ENCODE data around the gene KIF6.
A peak's percentile ranks its signal among the peaks of the same experiment; 100 is the strongest.

Gene KIF6

DNA sequence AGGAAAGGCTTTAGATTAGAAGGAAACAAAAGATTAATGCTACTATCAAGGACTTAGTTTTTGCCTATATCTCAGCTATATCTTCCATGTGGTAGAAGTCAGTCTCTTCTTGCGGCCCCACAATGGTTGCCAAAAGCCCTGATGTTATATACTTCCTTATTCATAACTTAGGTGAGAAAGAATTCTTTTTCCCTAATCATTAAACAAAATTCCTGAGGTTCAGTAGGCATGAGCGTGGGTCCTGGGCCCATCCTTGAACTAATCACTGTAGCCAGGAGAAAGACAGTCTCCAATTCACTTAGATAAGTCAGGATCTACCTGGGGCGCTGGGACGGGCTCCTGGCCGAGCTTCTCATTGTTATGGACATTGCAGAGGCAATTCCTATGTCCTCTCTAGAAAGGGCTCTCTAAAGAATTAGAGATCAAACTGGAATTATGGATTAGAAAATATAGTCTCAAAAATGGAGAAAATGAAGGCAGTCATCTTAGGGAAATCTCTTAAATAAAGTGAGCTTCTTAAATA, 134.3 kb downstream of the KIF6 start:
- no peak for DNase-seq

DNA sequence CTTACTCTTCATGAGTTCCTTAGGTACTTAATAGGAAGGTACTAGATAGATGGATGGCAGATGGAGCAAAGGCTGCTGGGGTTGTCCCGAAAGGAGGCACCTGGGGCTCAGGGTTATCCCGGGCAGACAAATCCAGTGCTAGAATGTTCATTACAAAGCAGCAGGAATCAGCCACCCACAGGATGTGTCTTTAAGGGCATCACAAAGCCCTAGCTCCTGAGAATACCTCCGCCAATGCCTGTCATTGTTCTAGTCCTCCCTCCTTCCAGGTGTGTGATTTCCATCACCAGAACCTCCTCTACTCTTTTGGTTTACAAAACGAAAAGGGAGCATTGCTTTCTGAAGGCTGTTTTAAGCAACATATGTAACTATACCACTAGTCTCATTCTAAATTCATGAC, 138.1 kb downstream of the KIF6 start:
- DNase-seq, result no peak

DNA sequence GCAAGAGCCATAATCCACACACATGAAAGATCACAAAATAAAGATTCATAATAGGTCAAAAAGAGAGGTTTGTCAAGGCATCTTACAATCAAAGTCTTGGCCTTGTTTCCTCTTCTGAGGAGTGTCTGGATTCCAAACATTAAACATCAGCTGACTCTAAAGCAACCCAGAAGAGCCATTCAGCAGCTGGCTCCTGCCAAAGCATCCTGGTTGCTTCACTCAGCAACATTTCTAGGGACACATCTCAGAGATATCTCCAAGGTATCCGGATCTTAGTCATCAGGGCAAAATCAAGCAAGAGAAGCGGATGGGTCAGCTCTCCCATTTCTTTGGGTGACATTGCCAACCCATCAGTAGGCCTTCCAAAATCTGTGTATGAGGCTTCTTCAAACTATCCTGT, 139.6 kb downstream of the KIF6 start:
- DNase-seq, result no peak

DNA sequence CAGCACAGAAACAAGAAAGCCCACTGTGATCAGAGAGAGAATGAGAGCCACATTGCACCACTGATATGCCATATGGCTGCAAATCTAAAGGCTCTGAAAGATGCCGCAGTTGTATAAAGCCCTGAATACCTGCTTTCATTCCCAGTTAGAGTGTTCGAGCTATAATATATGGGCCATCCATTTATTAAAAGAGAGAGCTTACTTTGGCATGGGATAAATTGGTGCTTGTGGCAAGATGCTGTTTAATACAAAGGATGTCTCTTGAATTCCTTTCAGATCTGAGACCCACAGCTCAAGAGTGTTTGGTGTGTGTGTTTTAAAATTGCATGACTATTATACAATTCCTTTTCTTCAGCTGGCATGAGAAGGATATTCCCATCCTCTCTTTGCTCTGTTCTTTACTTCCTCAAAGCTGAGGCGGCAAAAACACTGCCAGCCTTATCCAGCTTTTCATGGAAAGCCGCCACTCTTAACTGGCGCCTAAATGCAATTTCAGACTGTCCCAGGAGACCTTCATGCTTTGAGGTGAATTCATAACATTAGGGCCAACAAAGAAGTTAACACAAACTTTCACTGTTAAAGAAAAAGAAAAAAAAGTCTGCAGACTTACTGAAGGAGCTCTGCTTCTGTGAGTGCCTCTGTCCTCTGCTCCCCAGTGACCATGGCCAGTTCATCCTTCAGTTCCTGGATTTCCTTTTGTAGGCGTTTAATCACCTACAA, 147.6 kb downstream of the KIF6 start:
- DNase-seq, result no peak

DNA sequence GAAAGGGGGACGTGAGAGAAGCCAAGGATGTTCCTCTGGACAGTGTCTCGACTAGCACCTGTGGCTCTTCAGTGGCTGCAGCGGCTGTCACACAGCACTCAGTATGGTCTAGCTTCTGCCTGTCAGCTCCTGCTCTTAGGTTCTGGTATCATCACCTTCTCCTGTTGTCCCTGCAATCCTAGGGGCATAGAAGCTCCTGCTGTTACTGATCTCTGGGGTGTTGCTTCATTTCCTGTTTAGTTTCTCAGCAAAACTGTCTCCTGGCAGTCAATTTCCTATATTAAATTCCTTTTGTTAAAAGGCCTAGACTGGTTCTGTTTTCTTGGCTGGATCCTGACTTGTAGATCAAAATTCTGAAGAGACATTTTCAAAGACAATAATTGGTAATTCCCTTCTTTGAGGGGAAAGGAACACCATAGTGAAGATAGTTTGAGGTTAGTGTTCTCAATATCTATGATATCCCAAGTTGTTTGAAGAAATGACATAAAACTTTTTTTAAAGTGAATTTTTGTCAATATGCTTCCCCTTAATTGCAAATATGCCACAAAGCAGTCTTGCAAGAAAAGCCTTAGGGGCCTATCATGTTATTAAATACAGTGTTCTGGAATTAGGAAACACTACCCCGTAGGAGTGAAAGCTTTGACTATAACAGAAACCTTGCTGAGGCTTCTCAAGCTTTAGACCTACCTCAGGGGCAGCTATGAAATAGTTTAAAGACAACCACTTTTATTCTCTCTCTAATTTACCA, 148.5 kb downstream of the KIF6 start:
- no peak for DNase-seq

DNA sequence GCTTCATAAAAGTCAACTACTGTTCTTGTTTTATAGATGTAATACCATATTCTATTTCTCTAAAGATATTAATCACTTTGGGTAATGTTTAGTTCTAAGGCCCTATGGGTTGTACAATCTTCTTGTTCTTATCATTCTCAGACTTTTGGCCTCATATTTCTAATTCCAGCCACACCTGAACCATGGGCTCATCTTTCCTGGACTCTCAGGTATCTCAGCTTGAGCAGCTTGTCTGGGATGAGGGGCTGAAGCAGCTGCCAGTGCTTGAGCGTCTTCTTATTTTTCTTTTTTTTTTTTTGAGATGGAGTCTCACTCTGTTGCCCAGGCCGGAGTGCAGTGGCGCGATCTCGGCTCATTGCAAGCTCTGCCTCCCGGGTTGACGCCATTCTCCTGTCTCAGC, 150.2 kb downstream of the KIF6 start:
- DNase-seq, result no peak

DNA sequence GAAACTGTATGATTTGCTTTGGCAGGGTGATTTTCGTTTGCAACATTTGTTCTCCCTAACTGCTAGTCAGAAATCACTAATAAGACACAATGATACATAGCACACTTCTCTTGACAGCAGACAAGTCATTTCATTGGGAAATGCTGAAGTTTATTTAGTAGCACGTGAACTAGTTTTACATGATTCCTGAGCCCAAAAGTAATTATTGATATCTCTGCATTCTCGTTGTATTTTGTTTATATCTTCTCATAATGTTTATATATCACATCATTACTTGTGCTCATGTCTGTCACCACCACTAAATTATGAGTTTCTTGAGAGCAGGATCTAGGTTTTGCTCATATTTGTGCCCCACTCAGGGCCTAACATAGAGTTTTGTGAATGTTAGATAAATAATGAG, 151.7 kb downstream of the KIF6 start:
- DNase-seq, result no peak

DNA sequence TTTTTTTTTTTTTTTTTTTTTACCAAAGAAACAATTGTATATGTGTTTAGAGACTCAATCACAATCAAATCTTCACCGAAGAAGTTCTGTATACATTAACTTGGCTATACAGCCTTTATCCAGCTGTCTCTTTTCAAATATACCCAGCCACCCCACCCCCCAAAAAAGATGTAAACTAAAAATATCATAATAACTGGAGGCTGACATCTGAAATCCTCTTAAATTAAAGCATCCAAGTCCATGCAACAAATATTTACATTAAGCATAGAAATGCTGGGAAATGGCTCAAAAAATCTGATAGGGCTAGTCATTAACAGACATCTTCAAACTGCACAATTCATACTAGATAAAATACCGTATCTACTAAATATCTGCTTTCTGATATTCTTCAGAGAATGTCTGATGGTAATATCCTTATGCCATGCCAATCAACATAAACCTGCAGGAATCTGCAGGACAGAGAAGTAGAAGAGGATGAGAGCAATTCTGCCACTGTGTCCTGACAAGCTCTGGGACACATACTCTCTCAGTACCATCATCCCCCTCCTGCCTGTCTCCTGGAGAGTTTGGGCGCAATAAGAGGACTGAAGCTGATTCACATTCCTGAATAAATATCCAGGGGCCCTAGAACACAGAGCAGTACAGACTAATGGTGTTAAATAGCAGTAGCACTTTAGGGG, 152.4 kb downstream of the KIF6 start:
- peak in 2 of 3 experiments; percentile 1 to 22 for DNase-seq

DNA sequence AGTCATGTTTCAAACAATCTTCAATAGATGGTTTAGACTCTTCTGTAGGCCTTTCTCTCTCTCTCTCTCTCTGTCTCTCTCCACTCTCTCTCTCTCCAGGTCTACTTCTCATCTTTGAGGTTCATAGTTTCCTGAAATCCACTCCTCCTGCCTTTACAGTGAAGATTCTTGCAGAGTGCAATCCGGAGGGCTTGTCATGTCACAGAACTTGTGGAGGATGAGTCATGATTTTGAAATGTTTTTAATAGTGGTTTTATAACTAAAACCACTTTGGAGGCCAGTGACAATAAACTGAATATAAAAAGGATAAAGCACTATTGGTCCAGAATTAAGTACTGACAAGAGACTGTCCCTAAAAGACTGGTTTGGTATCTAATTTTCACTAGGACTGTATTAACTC, 156.3 kb downstream of the KIF6 start:
- no peak for DNase-seq

DNA sequence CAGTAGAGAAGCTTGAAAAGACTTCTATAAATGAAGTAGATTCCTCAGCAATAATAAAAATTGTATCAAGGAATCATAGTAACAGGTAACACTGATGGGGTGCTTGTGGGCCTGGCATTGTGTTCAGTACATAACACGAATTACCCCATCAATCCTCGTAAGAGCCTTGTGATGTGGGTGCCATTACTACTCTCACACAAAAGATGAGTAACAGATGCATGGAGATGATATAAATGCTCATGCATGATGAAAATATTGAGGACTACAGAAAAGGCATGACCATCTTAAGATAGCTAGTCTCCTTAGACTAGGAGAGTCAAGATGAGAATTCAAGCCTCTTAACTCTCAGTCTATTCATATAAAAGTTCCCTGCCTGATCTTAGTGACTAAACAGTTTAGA, 158.1 kb downstream of the KIF6 start:
- no peak for DNase-seq

DNA sequence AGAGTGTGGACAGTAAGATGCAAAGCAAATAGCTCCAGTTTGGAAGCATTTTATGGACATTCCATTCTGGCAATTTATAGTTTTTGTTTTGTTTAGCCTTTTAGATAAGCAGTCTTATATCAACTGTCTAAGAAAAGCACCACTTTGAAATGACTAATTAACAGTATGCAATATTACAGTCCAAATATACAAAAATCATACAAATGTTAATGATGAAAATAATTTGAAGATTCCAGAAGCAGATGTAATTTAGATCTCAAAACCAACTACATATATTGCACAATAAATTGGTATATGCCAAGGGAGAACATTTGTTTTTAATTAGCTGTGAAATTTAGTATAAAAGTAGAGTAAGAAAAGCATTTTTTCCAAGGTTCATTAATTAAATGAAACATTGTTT, 158.8 kb downstream of the KIF6 start:
- no peak for DNase-seq

DNA sequence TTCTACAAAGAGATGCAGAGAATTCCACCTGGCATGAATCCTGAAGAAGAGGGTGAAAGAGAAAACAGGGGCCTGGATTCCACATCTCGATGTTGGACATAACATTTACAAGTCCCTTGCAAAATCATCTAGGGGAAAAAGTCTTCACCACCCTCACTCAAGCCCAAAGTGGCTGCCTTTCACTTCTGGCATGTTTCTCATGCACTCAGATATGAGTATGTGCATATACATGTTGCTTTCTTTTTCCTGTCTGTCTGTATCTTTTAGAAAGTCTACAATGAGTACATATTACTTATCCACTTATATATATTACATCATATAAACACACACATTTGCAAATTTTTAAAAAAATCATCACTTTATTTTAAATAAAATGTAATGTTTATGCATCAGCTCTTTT, 159.3 kb downstream of the KIF6 start:
- no peak for DNase-seq

DNA sequence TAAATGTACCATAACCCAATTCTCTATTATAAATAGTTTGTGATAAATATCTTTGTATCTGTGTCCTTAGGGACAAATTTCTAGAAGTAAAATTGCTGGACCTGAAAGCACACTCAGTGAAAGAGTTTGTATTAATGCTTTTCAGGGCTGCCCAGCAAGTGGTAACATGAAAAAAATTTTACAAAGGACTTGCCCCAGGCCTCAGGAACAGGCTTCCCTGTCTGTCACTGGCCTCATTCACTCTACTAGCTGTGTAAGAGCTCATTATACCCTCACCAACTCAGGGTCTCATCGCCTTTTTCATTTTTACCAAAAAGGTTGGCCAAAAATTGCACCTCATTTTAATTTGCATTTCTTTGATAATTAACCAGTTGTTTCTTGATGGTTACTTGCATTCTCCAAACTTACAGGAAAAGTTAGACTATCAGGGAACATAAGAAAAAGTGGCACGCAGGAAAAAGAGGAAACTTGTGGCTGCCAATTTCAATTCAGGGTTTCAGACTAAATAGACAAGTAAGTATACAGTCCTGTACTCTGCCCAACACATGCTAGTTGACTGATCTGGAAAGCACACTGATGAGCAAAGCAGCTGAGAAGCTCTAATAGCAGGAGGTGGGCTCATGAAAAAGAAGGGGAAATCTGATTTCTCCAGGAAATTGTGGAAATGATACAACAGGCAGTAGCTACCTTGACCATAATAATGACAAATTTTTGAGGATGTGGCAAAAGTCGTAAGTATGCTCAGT, 161.5 kb downstream of the KIF6 start:
- no peak for DNase-seq

DNA sequence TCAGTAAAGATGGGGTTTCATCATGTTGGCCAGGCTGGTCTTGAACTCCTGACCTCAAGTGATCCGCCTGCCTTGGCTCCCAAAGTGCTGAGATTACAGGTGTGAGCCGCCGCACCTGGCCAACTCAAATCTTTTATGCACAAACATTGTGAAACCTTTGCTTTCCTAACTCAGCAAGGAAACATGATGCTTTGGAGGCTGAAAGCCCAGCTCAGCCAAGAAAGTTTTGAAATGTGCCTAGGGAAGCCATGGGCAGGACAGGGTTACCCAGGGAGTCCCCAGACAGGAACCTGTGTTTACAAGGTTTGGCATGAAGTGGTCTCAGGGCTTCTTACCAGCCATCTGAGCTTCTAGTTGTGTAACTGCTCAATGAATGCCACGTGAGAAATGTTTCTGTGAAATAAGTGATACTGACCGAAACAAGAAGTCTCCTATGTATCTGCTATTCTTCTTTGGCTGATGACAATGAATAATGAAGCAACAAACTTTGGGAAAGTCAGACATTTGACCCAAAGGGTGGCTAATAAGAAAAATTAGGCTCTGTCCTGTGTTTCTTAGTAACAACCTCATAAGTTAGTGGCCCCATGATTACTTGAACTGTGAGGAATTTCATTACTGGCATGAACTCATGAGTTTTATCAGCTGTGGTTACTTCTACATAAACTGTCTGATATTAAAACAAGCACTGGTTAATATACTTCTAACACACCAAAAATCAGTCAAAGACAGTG, 163.5 kb downstream of the KIF6 start:
- DNase-seq, result no peak

DNA sequence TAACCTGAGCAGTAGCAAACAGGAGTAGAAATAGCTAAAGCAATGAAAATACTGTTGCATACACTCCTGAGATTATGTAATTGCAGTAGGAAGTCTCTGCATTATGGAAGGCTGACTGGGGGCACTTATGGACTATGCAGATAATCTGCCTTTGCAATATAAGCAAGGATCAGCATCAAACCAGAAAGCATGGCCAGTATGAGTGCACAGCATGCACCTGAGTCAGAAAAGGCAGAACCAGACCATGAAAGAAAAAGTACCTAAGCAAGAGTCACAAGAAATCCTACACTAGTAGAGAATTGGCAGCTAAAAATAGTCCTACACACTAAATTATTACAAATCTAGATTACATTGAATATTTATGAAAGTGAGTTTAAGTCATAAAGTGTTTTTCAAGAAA, 164.3 kb downstream of the KIF6 start:
- no peak for DNase-seq

DNA sequence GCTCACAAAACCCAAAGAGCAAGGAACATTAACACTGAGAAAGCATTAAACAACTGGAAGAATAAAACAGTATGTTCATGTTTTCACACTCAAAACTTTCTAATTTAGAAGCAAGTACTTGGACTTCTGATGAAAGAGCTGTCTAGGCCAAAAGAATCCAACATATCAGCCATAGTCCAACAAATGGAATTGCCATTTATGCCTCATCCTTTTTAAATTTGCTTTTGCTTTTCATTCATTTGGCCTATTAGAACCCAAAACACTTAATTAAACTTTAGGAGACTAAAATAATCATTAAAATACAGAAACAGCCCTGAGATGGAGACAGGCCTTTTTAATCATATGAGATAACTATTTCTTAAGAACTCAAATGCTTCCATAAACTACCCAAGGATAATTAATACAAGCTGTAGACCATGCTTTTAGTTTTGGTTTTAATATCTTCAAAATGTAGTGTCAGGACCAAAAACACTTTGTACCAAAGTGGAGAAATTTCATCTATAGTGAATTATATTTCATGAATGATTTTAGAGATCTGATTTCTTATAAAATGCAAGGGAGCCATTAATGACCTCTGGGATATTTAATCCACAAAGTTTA, 166.5 kb downstream of the KIF6 start:
- no peak for DNase-seq

DNA sequence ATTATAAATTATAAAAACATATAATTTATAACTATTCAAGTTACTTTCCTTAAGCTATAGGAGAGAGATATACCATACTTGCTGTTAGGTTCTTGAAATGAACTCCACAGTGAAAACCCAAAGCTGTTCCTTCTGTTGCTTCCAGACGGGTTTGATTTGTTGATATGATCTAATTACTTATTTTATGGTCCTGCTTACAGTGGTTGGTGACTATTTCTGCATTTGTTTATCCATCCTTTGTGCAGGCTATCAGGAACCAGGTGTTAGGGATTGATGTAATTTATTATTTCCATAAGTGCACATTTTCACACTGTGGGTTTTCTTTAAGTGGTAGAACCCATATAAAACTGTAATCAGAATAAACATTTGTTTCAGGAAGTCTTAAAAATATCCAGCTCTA, 167.1 kb downstream of the KIF6 start:
- peak in 1 of 3 experiments; percentile 69 for DNase-seq

DNA sequence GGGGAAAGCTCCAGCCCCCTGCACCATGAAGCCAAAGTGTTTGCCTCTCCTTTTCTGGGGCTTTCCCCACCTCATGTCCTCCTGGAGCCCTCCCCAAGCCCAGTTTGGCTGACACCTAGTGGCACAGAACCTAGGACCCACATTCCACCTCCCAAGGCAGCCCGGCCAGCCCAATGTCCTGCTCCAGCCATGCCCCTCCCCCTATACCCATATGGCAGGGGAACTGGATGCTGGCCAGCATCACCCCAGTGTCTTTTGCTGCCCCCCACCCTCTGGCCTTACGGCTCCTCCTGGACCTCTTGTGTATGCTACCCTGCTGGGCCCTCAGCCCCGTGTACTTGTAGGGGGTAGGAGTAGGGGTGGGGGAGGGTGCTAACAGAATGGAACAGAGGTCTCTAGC, 170.1 kb downstream of the KIF6 start:
- DNase-seq, result no peak

DNA sequence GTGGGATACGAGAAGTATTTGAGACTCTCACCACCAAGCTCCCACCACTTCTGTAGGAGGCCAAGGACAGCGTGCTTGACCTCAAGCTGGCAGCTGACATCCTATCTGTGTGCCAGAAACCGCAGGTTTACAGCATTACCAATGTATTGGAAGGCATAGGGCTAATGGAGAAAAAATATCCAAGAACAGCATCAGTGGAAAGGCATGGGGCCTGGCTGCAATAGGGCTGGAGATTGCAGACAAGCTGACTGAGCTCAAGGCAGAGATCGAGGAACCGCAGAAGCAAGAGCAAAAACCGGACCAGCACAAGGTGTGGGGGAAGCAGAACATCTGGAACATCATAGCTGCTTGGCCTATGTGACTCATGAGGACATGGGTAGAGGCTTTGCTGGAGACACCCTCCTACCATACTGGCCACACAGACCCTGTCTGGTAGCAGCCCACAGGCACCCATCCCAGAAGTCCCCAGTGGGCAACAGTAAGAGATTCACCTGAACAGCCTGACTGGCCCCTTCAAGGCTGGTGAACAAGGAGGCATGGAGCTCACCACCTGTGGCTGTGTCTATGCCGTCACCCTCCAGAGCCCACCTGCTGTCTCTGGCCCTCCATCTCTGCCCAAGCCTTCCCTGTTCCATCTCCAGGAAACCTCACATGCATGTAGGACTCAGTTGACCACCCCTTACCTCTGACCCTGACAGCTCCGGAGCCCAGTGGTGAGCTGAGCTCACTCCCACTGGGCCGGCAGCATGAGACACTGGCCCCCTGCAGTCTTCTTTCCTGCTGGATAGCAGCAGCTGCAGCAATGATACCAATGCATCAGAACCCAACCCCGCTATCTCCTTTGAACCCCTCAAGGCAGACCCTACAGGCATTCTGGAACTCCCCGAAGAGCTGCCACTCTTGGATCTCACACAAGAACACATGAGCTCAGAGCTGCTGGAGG, 171.1 kb downstream of the KIF6 start:
- DNase-seq, result peak in 1 of 3 experiments; percentile 42

DNA sequence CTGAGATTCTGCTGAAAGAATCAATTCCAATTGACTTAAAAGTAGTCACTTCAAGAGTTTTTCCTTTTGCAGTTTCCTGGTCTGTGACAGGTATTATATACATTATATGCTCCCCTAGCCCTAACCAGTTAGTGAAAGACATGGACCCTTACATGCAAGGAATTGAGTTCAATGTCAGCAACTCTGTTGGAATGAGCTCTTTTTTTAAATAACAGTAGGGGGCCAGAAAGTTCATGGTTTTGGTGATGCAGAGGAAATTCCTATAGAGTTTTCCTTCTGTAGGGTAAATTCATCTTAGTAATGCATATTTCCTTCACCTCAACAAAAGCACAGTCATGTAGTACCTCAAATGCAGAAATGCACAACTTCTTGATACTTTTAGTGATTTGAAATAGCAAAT, 172.2 kb downstream of the KIF6 start:
- no peak for DNase-seq

DNA sequence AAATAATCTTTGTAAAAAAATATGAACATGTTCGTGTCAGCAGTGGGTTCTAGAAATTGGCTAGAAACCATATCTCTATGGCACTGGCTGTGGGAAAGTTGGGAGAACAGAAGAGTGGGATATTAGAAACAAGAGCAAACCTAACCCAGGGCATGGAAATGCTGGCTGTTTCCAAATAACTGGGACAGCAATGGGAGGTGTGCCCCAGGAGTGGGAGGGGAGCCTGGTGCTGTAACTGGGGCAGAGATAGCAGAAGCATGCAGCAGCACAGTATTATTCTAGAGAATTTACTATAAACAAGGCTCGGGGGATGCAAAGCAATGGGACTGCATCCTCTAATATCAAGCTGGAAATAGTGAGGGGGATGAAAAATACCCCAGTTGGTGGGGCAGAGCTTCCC, 175.0 kb downstream of the KIF6 start:
- no peak for DNase-seq
